GM19043 (cell line): Measurements from ENCODE around the gene HPN.
"Not testable (repeated sequence)": the region's sequence is repeated elsewhere in the genome, so short reads cannot be mapped to it uniquely, and the experiment has no call there.

Experiments used
- ATAC-seq: cut with Tn5 transposase; IDR thresholded peaks from one replicate; pipeline ENCODE4 v1.9.1; 2021; ENCODE audit warnings: low read depth; ENCODE audit not compliant: unreplicated experiment

HPN gene

GRCh38 chr19:35026418-35026817 is 15.1 kb upstream of the HPN start:
- ATAC-seq, result no peak

- ATAC-seq, result no peak
Measured at GRCh38 chr19:35027009-35027408, 14.5 kb upstream of the HPN start.

- no peak for ATAC-seq
Measured at GRCh38 chr19:35027851-35028599, 13.5 kb upstream of the HPN start.

GRCh38 chr19:35028600-35028885 is 13.0 kb upstream of the HPN start:
- not testable (repeated sequence) for ATAC-seq

GRCh38 chr19:35029275-35029736 is 12.2 kb upstream of the HPN start:
- not testable (repeated sequence) for ATAC-seq

- no peak for ATAC-seq
Measured at GRCh38 chr19:35029737-35030256, 11.7 kb upstream of the HPN start.

GRCh38 chr19:35030257-35031071 is 11.1 kb upstream of the HPN start, which contains the start of gene SCN1B:
Gene SCN1B, plus strand, starts transcription at chr19:35030470. Its CDS starts 351 bp downstream, at chr19:35030821.
- no peak for ATAC-seq

- no peak for ATAC-seq
Measured at GRCh38 chr19:35031072-35031881, 10.2 kb upstream of the HPN start.

- no peak for ATAC-seq
Measured at GRCh38 chr19:35032356-35032865, 9.1 kb upstream of the HPN start.

GRCh38 chr19:35033067-35034004 is 8.2 kb upstream of the HPN start:
- no peak for ATAC-seq

GRCh38 chr19:35034005-35034502 is 7.5 kb upstream of the HPN start:
- ATAC-seq, result no peak

- no peak for ATAC-seq
Measured at GRCh38 chr19:35034588-35035382, 6.7 kb upstream of the HPN start.

- no peak for ATAC-seq
Measured at GRCh38 chr19:35037716-35038622, 3.6 kb upstream of the HPN start.

- no peak for ATAC-seq
Measured at GRCh38 chr19:35038623-35039512, 2.7 kb upstream of the HPN start.

GRCh38 chr19:35039881-35040825 is 1.4 kb upstream of the HPN start:
- no peak for ATAC-seq
